DND-41 (cell line): ENCODE data around the gene PAM16.

ENCODE experiments used
- ATAC-seq: fragments of 200-7000 bp; cut with Tn5 transposase; 3 replicates; pipeline ENCODE4 v1.9.1; 2021; ENCODE audit warnings: low read depth; ENCODE audit not compliant: insufficient read depth
- DNase-seq: peaks from one replicate; pipeline ENCODE4 v3.0.0-alpha.2; 2020
- H2AFZ ChIP-seq: 2 replicates; pipeline ENCODE4 v1.6.0; 2012; ENCODE audit warnings: low read depth, low read length
- H3K27ac ChIP-seq: 2 replicates; pipeline ENCODE4 v1.5.1; 2012; ENCODE audit warnings: low read length, inconsistent platforms
- H3K27me3 ChIP-seq: fragments of 200-600 bp; sonication (generic); 2 replicates; pipeline ENCODE4 v1.6.0; 2012; ENCODE audit warnings: low read length, mild to moderate bottlenecking, inconsistent platforms; ENCODE audit not compliant: insufficient read depth, poor library complexity
- H3K36me3 ChIP-seq: 2 replicates; pipeline ENCODE4 v1.5.1; 2012; ENCODE audit warnings: low read length, inconsistent platforms; ENCODE audit not compliant: insufficient read depth
- H3K4me1 ChIP-seq: 2 replicates; pipeline ENCODE4 v1.5.1; 2012; ENCODE audit warnings: mild to moderate bottlenecking, low read length; ENCODE audit not compliant: insufficient read depth
- H3K4me2 ChIP-seq: 2 replicates; pipeline ENCODE4 v1.6.0; 2012; ENCODE audit warnings: mild to moderate bottlenecking, moderate library complexity, low read length, inconsistent platforms; ENCODE audit not compliant: insufficient read depth
- H3K4me3 ChIP-seq, 2 experiments: fragments of 200-600 bp in 1 of 2; shearing (Covaris generic) in 1 of 2; 2 replicates each; pipeline ENCODE4 v1.5.1; 2012 to 2016; ENCODE audit warnings: inconsistent platforms in 2 of 2, low read length in 2 of 2, mild to moderate bottlenecking in 2 of 2, low read depth in 1 of 2, moderate library complexity in 1 of 2
- H3K79me2 ChIP-seq: 2 replicates; pipeline ENCODE4 v1.6.0; 2012; ENCODE audit warnings: low read length, inconsistent platforms; ENCODE audit not compliant: insufficient read depth
- H3K9ac ChIP-seq: 2 replicates; pipeline ENCODE4 v1.6.0; 2012; ENCODE audit warnings: low read depth, mild to moderate bottlenecking, inconsistent platforms, low read length, moderate library complexity
- H3K9me3 ChIP-seq: 2 replicates; pipeline ENCODE4 v1.5.1; 2012; ENCODE audit warnings: low read length, moderate library complexity, mild to moderate bottlenecking, inconsistent platforms; ENCODE audit not compliant: insufficient read depth, severe bottlenecking
- H4K20me1 ChIP-seq: 2 replicates; pipeline ENCODE4 v1.6.0; 2012; ENCODE audit warnings: low read length; ENCODE audit not compliant: insufficient read depth
- EZH2 ChIP-seq: IDR thresholded peaks from 3 replicates; pipeline ENCODE4 v1.6.1; 2012; ENCODE audit warnings: borderline replicate concordance, low read depth, mild to moderate bottlenecking, moderate library complexity, low read length, inconsistent platforms; ENCODE audit not compliant: severe bottlenecking
- TF ChIP-seq, protein P1 (sequence below): IDR thresholded peaks from 2 replicates; pipeline ENCODE4 v1.5.1; 2012; ENCODE audit warnings: borderline replicate concordance, low read length, moderate library complexity, mild to moderate bottlenecking; ENCODE audit not compliant: poor library complexity, severe bottlenecking; ENCODE audit errors: extremely low read depth

The PAM16 gene

DNA sequence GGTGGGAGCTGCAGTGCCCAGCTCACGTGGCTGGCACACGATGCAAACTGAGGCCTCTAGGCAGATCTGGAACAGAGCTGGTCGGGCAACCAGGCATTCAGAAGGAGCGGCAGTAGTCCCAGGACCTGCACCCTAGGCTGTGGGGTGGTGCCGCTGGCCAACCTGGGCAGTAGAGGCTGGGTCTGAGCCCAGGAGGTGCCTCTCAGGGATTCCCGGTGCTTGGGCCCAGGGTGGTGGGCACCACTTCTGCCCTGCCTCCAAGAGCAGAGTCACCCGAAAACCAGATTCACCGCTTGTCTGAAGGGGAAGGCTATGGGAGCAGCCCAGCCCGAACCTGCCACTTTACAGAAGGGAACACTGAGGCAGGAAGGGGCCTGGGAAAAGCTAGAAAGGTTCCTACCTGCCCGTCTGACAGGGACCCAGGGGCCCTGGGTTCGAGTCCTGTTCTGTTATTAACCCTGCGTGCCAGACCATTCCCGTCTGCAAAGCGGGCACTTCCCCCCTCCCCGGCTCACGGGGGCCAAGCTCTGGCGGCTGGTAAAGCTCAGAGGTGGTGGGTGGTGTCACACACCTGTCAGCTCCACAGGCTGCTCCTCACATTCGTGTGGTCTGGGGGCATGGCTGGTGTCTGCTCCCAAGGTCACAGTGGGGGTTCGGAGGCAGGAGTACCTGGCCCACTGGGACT is 18.4 kb downstream of the PAM16 start:
- Histone ChIP-seq H3K9me3 (no peaks in the 10 kb centered on the region), H3K9ac (no peak overlapping the region), H2AFZ (no peak overlapping the region), H3K27me3 (no peaks in the 10 kb centered on the region), H3K4me3 (no peak overlapping the region), H4K20me1 (peaks cover 18% of the 10 kb centered on the region), H3K36me3 (no peaks in the 10 kb centered on the region), H3K4me1 (no peaks in the 10 kb centered on the region), H3K4me2 (no peak overlapping the region), H3K79me2 (no peaks in the 10 kb centered on the region), H3K27ac (no peak overlapping the region)
- DNase-seq (no peak), ATAC-seq (no peak)
- TF ChIP-seq EZH2: no peak
- TF ChIP-seq, protein P1, sequence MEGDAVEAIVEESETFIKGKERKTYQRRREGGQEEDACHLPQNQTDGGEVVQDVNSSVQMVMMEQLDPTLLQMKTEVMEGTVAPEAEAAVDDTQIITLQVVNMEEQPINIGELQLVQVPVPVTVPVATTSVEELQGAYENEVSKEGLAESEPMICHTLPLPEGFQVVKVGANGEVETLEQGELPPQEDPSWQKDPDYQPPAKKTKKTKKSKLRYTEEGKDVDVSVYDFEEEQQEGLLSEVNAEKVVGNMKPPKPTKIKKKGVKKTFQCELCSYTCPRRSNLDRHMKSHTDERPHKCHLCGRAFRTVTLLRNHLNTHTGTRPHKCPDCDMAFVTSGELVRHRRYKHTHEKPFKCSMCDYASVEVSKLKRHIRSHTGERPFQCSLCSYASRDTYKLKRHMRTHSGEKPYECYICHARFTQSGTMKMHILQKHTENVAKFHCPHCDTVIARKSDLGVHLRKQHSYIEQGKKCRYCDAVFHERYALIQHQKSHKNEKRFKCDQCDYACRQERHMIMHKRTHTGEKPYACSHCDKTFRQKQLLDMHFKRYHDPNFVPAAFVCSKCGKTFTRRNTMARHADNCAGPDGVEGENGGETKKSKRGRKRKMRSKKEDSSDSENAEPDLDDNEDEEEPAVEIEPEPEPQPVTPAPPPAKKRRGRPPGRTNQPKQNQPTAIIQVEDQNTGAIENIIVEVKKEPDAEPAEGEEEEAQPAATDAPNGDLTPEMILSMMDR: no peak

DNA sequence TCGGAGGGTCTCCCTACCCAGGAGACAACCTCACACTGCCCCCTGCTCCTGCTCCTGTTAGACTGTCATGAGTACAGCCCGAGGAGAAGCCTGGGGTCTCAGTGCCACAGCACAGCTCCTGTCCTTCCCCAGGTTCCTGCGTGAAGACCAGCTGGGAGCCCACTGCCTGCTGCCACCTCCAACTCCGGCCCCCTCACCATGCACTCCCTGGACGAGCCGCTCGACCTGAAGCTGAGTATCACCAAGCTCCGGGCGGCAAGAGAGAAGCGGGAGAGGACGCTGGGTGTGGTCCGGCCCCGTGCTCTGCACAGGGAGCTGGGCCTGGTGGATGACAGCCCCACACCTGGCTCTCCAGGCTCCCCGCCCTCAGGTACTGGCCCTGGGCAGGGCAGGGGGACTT is 19.0 kb downstream of the PAM16 start:
- Histone ChIP-seq H3K9me3 (no peaks in the 10 kb centered on the region), H3K9ac (no peak overlapping the region), H3K4me1 (no peaks in the 10 kb centered on the region), H2AFZ (no peak overlapping the region), H3K4me3 (no peak overlapping the region), H3K36me3 (no peaks in the 10 kb centered on the region), H3K27ac (no peak overlapping the region), H3K79me2 (no peaks in the 10 kb centered on the region), H4K20me1 (peaks cover 15% of the 10 kb centered on the region), H3K4me2 (no peak overlapping the region), H3K27me3 (no peaks in the 10 kb centered on the region)
- no peak for TF ChIP-seq EZH2
- TF ChIP-seq, protein P1: no peak
- DNase-seq (no peak), ATAC-seq (no peak)

DNA sequence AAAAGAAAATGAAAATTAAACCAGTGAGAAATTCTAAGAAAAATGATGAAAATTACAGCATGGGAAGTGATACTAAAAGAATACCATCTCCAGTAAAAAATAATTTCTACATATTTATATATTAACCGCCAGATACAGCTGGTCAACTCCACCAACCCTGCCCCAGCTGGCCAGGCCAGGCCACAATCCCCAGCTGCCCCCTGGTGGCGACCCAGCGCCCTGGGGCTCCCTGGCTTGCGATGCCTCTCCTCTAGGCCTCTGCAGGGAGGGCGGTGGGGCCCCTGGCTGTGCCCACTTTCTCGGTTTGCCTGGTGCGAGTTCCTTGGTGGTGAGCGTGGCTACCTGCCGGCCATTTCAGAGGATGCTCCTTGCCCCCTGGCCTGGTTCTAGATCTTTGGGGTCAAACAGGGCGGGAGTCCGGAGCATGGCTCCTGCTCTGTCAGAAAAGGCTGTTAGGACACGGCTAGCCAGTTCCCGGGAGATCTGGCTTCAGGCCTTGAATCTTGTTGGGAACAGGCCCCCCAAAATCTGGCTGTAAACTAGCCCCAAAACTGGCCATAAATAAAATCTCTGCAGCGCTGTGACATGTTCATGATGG is 20.7 kb downstream of the PAM16 start:
- H3K4me1 ChIP-seq: no peaks in the 10 kb centered on the region
- H2AFZ ChIP-seq: no peak overlapping the region
- TF ChIP-seq EZH2: no peak
- TF ChIP-seq, protein P1: peak; percentile 88
- no peak overlapping the region for H3K4me2 ChIP-seq
- peaks cover 17% of the 10 kb centered on the region for H4K20me1 ChIP-seq
- no peak overlapping the region for H3K9ac ChIP-seq
- no peak overlapping the region for H3K27ac ChIP-seq
- no peaks in the 10 kb centered on the region for H3K79me2 ChIP-seq
- H3K9me3 ChIP-seq: no peaks in the 10 kb centered on the region
- H3K27me3 ChIP-seq: no peaks in the 10 kb centered on the region
- H3K36me3 ChIP-seq: no peaks in the 10 kb centered on the region
- H3K4me3 ChIP-seq: no peak overlapping the region
- ATAC-seq: peak; percentile 87
- peak; percentile 59 for DNase-seq
